Measurements from ENCODE around the gene SLC25A26. TPM values are rescaled to one million over a fixed set of nuclear protein-coding genes. Genes with fewer than 3 reads are reported as not detected.

The SLC25A26 gene
- total RNA-seq, 4 donors from 2014 or later, result 4.2 to 17.3 (median 12.2) TPM

GRCh38 chr3:66322436-66322835, 101.6 kb downstream of the SLC25A26 start:
- no peak for DNase-seq
- no peak for TF ChIP-seq EP300 (IDR thresholded peaks at IDR 0.05; ENCODE audit: low read depth)
- no peaks in the 10 kb centered on the region for H3K4me1 ChIP-seq
- H3K9me3 ChIP-seq, result peaks cover 8% of the 10 kb centered on the region in 2 donors
- H3K27ac ChIP-seq, result no peak overlapping the region
- no peaks in the 10 kb centered on the region for H3K36me3 ChIP-seq
- H3K27me3 ChIP-seq, result no peaks in the 10 kb centered on the region
- in situ Hi-C loops (cut with MboI; ENCODE audit: low pct_ligation_motif_present in 1 of 4, low pct_unique_long_range_greater_than_20kb in 1 of 4, low sequenced_read_pairs in 3 of 4) (no loop called here), intact Hi-C loops (cut with DNase I; ENCODE audit: low total_unique reads) (no loop called here)
- H3K4me3 ChIP-seq, result no peak overlapping the region

DNA sequence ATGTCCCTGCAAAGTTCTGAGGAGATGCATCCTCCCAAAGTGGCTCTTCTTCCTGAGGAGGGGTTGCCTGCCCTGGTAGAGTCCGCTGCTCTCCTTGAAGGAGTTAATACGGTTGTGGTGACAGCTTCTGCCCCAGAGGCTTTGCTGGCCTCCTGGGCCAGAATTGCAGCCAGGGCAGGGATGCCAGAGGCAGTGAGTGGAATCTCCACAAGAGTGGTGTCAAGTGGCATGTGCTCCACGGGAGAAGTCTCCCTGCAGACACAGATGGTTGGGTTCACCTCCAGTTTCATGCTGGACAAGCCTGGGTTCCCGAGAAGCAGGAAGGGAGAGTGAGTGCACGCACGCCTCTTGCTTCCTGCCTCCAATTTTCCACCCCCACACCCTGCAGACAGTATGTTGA, 105.5 kb downstream of the SLC25A26 start:
- Histone ChIP-seq H3K4me1 (no peaks in the 10 kb centered on the region), H3K36me3 (no peaks in the 10 kb centered on the region), H3K4me3 (no peak overlapping the region), H3K27me3 (no peaks in the 10 kb centered on the region), H3K9me3 (peaks cover 8% of the 10 kb centered on the region in 2 donors), H3K27ac (no peak overlapping the region)
- TF ChIP-seq EP300 (IDR thresholded peaks at IDR 0.05; ENCODE audit: low read depth), result no peak
- no peak for TF ChIP-seq POLR2AphosphoS5 (IDR thresholded peaks at IDR 0.05)
- TF ChIP-seq CTCF (IDR thresholded peaks at IDR 0.05), result no peak
- TF ChIP-seq POLR2A (IDR thresholded peaks at IDR 0.05), result no peak
- in situ Hi-C loops (cut with MboI; ENCODE audit: low pct_ligation_motif_present in 1 of 4, low pct_unique_long_range_greater_than_20kb in 1 of 4, low sequenced_read_pairs in 3 of 4), result no loop called here
- WGBS, 2 donors (ENCODE audit: low coverage in 1 of 2), result 88% methylated on average over 6 of the region's 6 CpGs; no CpG with 5 or more reads in 1 of the 2 donors
- no peak for DNase-seq
- intact Hi-C loops (cut with DNase I; ENCODE audit: low total_unique reads), result no loop called here

DNA sequence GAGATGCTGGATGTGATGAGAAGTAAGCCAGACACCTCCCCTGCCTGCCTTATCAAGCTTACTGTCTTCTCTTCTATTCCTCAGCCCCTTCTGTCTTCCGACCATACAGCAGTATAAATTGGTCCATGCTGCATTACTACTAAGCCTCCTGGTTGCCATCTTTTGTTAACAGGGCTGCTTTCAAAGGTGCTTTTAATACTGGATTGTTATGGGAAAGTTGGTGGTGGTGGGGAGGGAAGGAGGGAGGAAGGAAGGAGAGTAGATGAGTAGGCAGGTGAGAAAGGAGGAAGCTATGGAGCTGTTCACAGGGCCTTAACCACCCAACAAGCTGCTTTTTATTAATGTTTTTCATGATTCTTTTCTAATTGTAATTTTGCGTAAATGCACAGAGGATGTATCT, 114.9 kb downstream of the SLC25A26 start:
- Histone ChIP-seq H3K4me3 (no peak overlapping the region), H3K36me3 (no peaks in the 10 kb centered on the region), H3K4me1 (no peaks in the 10 kb centered on the region), H3K27me3 (no peaks in the 10 kb centered on the region), H3K27ac (no peak overlapping the region), H3K9me3 (no peaks in the 10 kb centered on the region)
- TF ChIP-seq POLR2A (IDR thresholded peaks at IDR 0.05) (no peak), CTCF (IDR thresholded peaks at IDR 0.05) (no peak), EP300 (IDR thresholded peaks at IDR 0.05; ENCODE audit: low read depth) (no peak), POLR2AphosphoS5 (IDR thresholded peaks at IDR 0.05) (no peak)
- no peak for DNase-seq
- 87 to 97% methylated on average over 1 to 2 of the region's 2 CpGs for WGBS, 2 donors (ENCODE audit: low coverage in 1 of 2)
- intact Hi-C loops (cut with DNase I; ENCODE audit: low total_unique reads) (no loop called here), in situ Hi-C loops (cut with MboI; ENCODE audit: low pct_ligation_motif_present in 1 of 4, low pct_unique_long_range_greater_than_20kb in 1 of 4, low sequenced_read_pairs in 3 of 4) (no loop called here)

GRCh38 chr3:66336333-66336766, 115.5 kb downstream of the SLC25A26 start:
- in situ Hi-C loops (cut with MboI; ENCODE audit: low pct_ligation_motif_present in 1 of 4, low pct_unique_long_range_greater_than_20kb in 1 of 4, low sequenced_read_pairs in 3 of 4), result no loop called here
- Histone ChIP-seq H3K27ac (no peak overlapping the region), H3K27me3 (no peaks in the 10 kb centered on the region), H3K4me1 (no peaks in the 10 kb centered on the region), H3K36me3 (no peaks in the 10 kb centered on the region), H3K9me3 (no peaks in the 10 kb centered on the region), H3K4me3 (no peak overlapping the region)
- DNase-seq, result no peak
- intact Hi-C loops (cut with DNase I; ENCODE audit: low total_unique reads), result no loop called here
- WGBS, 2 donors (ENCODE audit: low coverage in 1 of 2), result 34 to 40% methylated on average over 4 of the region's 4 CpGs
- TF ChIP-seq CTCF (IDR thresholded peaks at IDR 0.05), result no peak
- no peak for TF ChIP-seq POLR2AphosphoS5 (IDR thresholded peaks at IDR 0.05)
- TF ChIP-seq EP300 (IDR thresholded peaks at IDR 0.05; ENCODE audit: low read depth), result no peak
- TF ChIP-seq POLR2A (IDR thresholded peaks at IDR 0.05), result no peak

DNA sequence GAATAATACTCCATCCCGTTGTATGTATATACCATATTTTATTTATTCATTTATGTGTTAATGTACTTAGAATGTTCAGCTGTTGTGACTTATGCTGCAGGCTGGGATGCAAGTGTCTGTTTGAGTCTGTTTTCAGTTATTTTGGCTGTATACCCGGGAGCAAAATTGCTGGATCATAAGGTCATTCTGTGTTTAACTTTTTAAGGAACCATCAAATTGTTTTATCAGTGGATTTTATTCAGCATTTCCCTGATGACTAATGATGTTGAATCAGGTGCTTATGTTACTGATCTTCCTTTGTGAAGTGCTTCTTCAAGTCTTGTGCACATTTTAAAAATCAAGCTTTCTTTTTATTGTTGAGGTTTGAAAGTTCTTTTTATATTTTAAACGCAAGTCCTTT, 118.1 kb downstream of the SLC25A26 start:
- H3K36me3 ChIP-seq, result no peaks in the 10 kb centered on the region
- 66 to 73% methylated on average over 3 of the region's 3 CpGs for WGBS, 2 donors (ENCODE audit: low coverage in 1 of 2)
- TF ChIP-seq POLR2AphosphoS5 (IDR thresholded peaks at IDR 0.05) (no peak), EP300 (IDR thresholded peaks at IDR 0.05; ENCODE audit: low read depth) (no peak), POLR2A (IDR thresholded peaks at IDR 0.05) (no peak), CTCF (IDR thresholded peaks at IDR 0.05) (no peak)
- no peaks in the 10 kb centered on the region for H3K9me3 ChIP-seq
- H3K4me1 ChIP-seq, result peaks cover 0 to 14% (median 5%) of the 10 kb centered on the region in 4 donors
- H3K27me3 ChIP-seq, result no peaks in the 10 kb centered on the region
- no peak for DNase-seq
- intact Hi-C loops (cut with DNase I; ENCODE audit: low total_unique reads) (loop anchor here (2.0 kb wide), 1 partner anchor 52 kb away; no protein-coding TSS in a partner anchor), in situ Hi-C loops (cut with MboI; ENCODE audit: low pct_ligation_motif_present in 1 of 4, low pct_unique_long_range_greater_than_20kb in 1 of 4, low sequenced_read_pairs in 3 of 4) (no loop called here)
- no peak overlapping the region for H3K4me3 ChIP-seq
- H3K27ac ChIP-seq, result no peak overlapping the region

Measured in transverse colon (tissue), 4 donors.